HG02798 (cell line): Measurements from ENCODE around the gene HLCS.

ENCODE experiments used
- ATAC-seq: cut with Tn5 transposase; IDR thresholded peaks from one replicate; pipeline ENCODE4 v1.9.1; 2021; ENCODE audit warnings: mild to moderate bottlenecking; ENCODE audit not compliant: unreplicated experiment, poor library complexity

HLCS gene

GRCh38 chr21:36709868-36710728 is 256.4 kb downstream of the HLCS start:
- ATAC-seq = no peak

GRCh38 chr21:36709030-36709867 is 257.2 kb downstream of the HLCS start:
- ATAC-seq = no peak

- ATAC-seq = no peak
Measured at GRCh38 chr21:36708286-36709029, 258.0 kb downstream of the HLCS start.

- ATAC-seq = no peak
Measured at GRCh38 chr21:36707763-36708285, 258.6 kb downstream of the HLCS start.

- ATAC-seq = no peak
Measured at GRCh38 chr21:36706951-36707762, 259.3 kb downstream of the HLCS start.

GRCh38 chr21:36706482-36706852 is 260.0 kb downstream of the HLCS start:
- no peak for ATAC-seq

- no peak for ATAC-seq
Measured at GRCh38 chr21:36705679-36706481, 260.6 kb downstream of the HLCS start.

- no peak for ATAC-seq
Measured at GRCh38 chr21:36704958-36705678, 261.4 kb downstream of the HLCS start.

GRCh38 chr21:36704281-36704957 is 262.1 kb downstream of the HLCS start:
- ATAC-seq = no peak

- no peak for ATAC-seq
Measured at GRCh38 chr21:36703626-36704280, 262.7 kb downstream of the HLCS start.

GRCh38 chr21:36703123-36703522 is 263.3 kb downstream of the HLCS start:
- no peak for ATAC-seq

- no peak for ATAC-seq
Measured at GRCh38 chr21:36702622-36702968, 263.9 kb downstream of the HLCS start.

GRCh38 chr21:36701756-36702621 is 264.5 kb downstream of the HLCS start:
- ATAC-seq = no peak

- ATAC-seq = no peak
Measured at GRCh38 chr21:36700971-36701755, 265.3 kb downstream of the HLCS start.
